SK-N-SH (cell line): ENCODE measurements around the gene SIDT1. TPM values are rescaled to one million over a fixed set of nuclear protein-coding genes. Genes with fewer than 3 reads are reported as not detected.

Source experiments
- CTCF ChIA-PET: fragments of 300-600, 350-600 bp; formaldehyde crosslinking; extraction: SDS; loops from one replicate; lab custom pipeline; 2021; lab: Yijun Ruan, JAX
- POLR2A ChIA-PET: fragments of 350-600 bp; sonication (Branson Sonifier 250); formaldehyde crosslinking; extraction: SDS; loops from one replicate; lab custom pipeline; 2020; ENCODE audit warnings: antibody characterized with exemption, inconsistent platforms; lab: Yijun Ruan, JAX
- DNase-seq: peaks from one replicate; pipeline ENCODE4 v3.0.0; 2012
- H2AFZ ChIP-seq: fragments of 200-600 bp; sonication (generic); 2 replicates; pipeline ENCODE4 v1.8.1; 2016; ENCODE audit warnings: antibody characterized with exemption, mild to moderate bottlenecking, low read depth
- H3F3A ChIP-seq: fragments of 200-600 bp; sonication (generic); replicated peaks from 2 replicates; pipeline ENCODE3; 2016; ENCODE audit warnings: antibody characterized with exemption, mild to moderate bottlenecking; ENCODE audit not compliant: insufficient read depth
- H3K27ac ChIP-seq, 2 experiments: fragments of 200-500 bp in 1 of 2; fragments of 200-600 bp in 1 of 2; sonication (Bioruptor generic) in 1 of 2; sonication (generic), shearing (Covaris generic) in 1 of 2; 2 replicates each; pipeline versions ENCODE4 v1.5.1 to v1.6.1; 2014 to 2016; ENCODE audit warnings: low read depth in 2 of 2, inconsistent platforms in 1 of 2, low read length in 1 of 2, mild to moderate bottlenecking in 1 of 2, mixed read lengths in 1 of 2
- H3K27me3 ChIP-seq: fragments of 200-600 bp; sonication (generic), shearing (Covaris generic); 2 replicates; pipeline ENCODE4 v1.6.1; 2016; ENCODE audit warnings: mixed run types; ENCODE audit not compliant: insufficient read depth
- H3K36me3 ChIP-seq, 2 experiments: fragments of 200-500 bp in 1 of 2; fragments of 200-600 bp in 1 of 2; sonication (Bioruptor generic) in 1 of 2; sonication (generic) in 1 of 2; replicated peaks in 1 of 2; 2 replicates each; pipeline versions ENCODE3 to v1.5.1; 2014 to 2016; ENCODE audit warnings: low read length in 1 of 2, mild to moderate bottlenecking in 1 of 2; ENCODE audit not compliant: insufficient read depth in 2 of 2, control insufficient read depth in 1 of 2
- H3K4me1 ChIP-seq, 2 experiments: fragments of 200-500 bp in 1 of 2; fragments of 200-600 bp in 1 of 2; sonication (Bioruptor generic) in 1 of 2; sonication (generic), shearing (Covaris generic) in 1 of 2; 2 replicates each; pipeline versions ENCODE4 v1.5.1 to v1.6.1; 2014 to 2016; ENCODE audit warnings: low read depth in 1 of 2, low read length in 1 of 2, mixed run types in 1 of 2; ENCODE audit not compliant: insufficient read depth in 2 of 2, control insufficient read depth in 1 of 2
- H3K4me2 ChIP-seq: fragments of 200-600 bp; sonication (generic), shearing (Covaris generic); 2 replicates; pipeline ENCODE4 v1.6.1; 2017; ENCODE audit warnings: mixed run types
- H3K4me3 ChIP-seq, 2 experiments: fragments of 200-500 bp in 1 of 2; fragments of 200-600 bp in 1 of 2; sonication (Bioruptor generic) in 1 of 2; sonication (generic), shearing (Covaris generic) in 1 of 2; 2 replicates each; pipeline versions ENCODE4 v1.5.1 to v1.8.1; 2014 to 2016; ENCODE audit warnings: low read depth in 2 of 2, inconsistent platforms in 1 of 2, low read length in 1 of 2, mild to moderate bottlenecking in 1 of 2, mixed read lengths in 1 of 2, moderate library complexity in 1 of 2
- H3K79me2 ChIP-seq: fragments of 200-600 bp; sonication (generic); 2 replicates; pipeline ENCODE4 v1.8.1; 2017; ENCODE audit warnings: mild to moderate bottlenecking; ENCODE audit not compliant: insufficient read depth
- H3K9ac ChIP-seq: fragments of 200-600 bp; sonication (generic); 2 replicates; pipeline ENCODE4 v1.6.1; 2017; ENCODE audit warnings: mixed run types
- H3K9me2 ChIP-seq: fragments of 200-600 bp; sonication (generic); 2 replicates; pipeline ENCODE4 v1.6.1; 2017; ENCODE audit warnings: mixed run types
- H3K9me3 ChIP-seq: fragments of 200-600 bp; sonication (generic); 2 replicates; pipeline ENCODE4 v1.6.1; 2017; ENCODE audit warnings: mixed run types, mild to moderate bottlenecking, moderate library complexity
- H4K20me1 ChIP-seq: fragments of 200-600 bp; sonication (generic); 2 replicates; pipeline ENCODE4 v1.6.1; 2017; ENCODE audit warnings: mild to moderate bottlenecking, mixed run types; ENCODE audit not compliant: insufficient read depth
- CHD2 ChIP-seq: fragments of 150-350 bp; IDR thresholded peaks from 2 replicates; pipeline ENCODE4 v1.6.1; 2018; ENCODE audit warnings: low read length; ENCODE audit not compliant: partially characterized antibody
- CTCF ChIP-seq: fragments of 200-600 bp; sonication (generic); IDR thresholded peaks from 2 replicates; pipeline ENCODE4 v1.6.1; 2017; ENCODE audit warnings: antibody characterized with exemption, mild to moderate bottlenecking, moderate library complexity
- ELF1 ChIP-seq: IDR thresholded peaks from 2 replicates; pipeline ENCODE4 v1.4.0; 2012
- EP300 ChIP-seq, 2 experiments: IDR thresholded peaks; 2 replicates each; pipeline versions ENCODE4 v1.4.0 to v1.6.1; 2012; ENCODE audit warnings: borderline replicate concordance in 1 of 2, low read depth in 1 of 2, low read length in 1 of 2
- FOSL2 ChIP-seq: IDR thresholded peaks from 2 replicates; pipeline ENCODE4 v1.4.0; 2012; ENCODE audit warnings: low read depth, mild to moderate bottlenecking, moderate library complexity, borderline replicate concordance
- FOXM1 ChIP-seq: IDR thresholded peaks from 2 replicates; pipeline ENCODE4 v1.4.0; 2012; ENCODE audit warnings: low read depth, mild to moderate bottlenecking
- GABPA ChIP-seq: IDR thresholded peaks from 2 replicates; pipeline ENCODE4 v1.4.0; 2012; ENCODE audit warnings: low read depth, mild to moderate bottlenecking
- GATA2 ChIP-seq: sonication (generic); formaldehyde crosslinking; IDR thresholded peaks from 2 replicates; pipeline ENCODE4 v1.5.0; 2020; ENCODE audit warnings: mild to moderate bottlenecking, missing genetic modification reagents
- IRF3 ChIP-seq: fragments of 150-350 bp; IDR thresholded peaks from 2 replicates; pipeline ENCODE4 v1.6.1; 2016; ENCODE audit warnings: mild to moderate bottlenecking, low read depth, low read length
- JUND ChIP-seq: IDR thresholded peaks from 2 replicates; pipeline ENCODE4 v1.4.0; 2012
- MAX ChIP-seq: IDR thresholded peaks from 2 replicates; pipeline ENCODE4 v1.4.0; 2012; ENCODE audit warnings: low read depth
- MXI1 ChIP-seq: IDR thresholded peaks from 2 replicates; pipeline ENCODE4 v1.6.1; 2012; ENCODE audit warnings: mild to moderate bottlenecking, low read depth, low read length, improper control_type of control experiment
- NFIC ChIP-seq: IDR thresholded peaks from 2 replicates; pipeline ENCODE4 v1.4.0; 2012; ENCODE audit warnings: borderline replicate concordance
- RAD21 ChIP-seq: IDR thresholded peaks from 2 replicates; pipeline ENCODE4 v1.6.1; 2012; ENCODE audit warnings: mild to moderate bottlenecking, low read length
- RCOR1 ChIP-seq: fragments of 150-350 bp; IDR thresholded peaks from 2 replicates; pipeline ENCODE4 v1.6.1; 2017; ENCODE audit warnings: antibody characterized with exemption, low read length
- REST ChIP-seq: IDR thresholded peaks from 2 replicates; pipeline ENCODE4 v1.6.1; 2012; ENCODE audit warnings: mild to moderate bottlenecking, low read depth, low read length, moderate library complexity
- RXRA ChIP-seq: IDR thresholded peaks from 2 replicates; pipeline ENCODE4 v1.4.0; 2012; ENCODE audit warnings: low read depth, mild to moderate bottlenecking, borderline replicate concordance
- TAF1 ChIP-seq: IDR thresholded peaks from 2 replicates; pipeline ENCODE4 v1.6.1; 2012; ENCODE audit warnings: low read depth, mild to moderate bottlenecking, low read length, moderate library complexity, borderline replicate concordance
- WGBS: methylation state at CpG from one replicate; pipeline ENCODE4 v1.1.6; 2017; ENCODE audit warnings: low lambda C conversion rate; 5-methylcytosine and 5-hydroxymethylcytosine counted together
- polyA plus RNA-seq, 3 experiments: library from polyadenylated mRNA; depleted of rRNA; stranded (reverse); fragments of >200 nt; gene quantifications; 2 replicates each; pipeline ENCODE4 v1.2.3, GENCODE V29; 2012

The SIDT1 gene
- polyA plus RNA-seq, 1 of the 3 experiments (the other 2 are of a cell fraction), result 0.02 TPM

GRCh38 chr3:113588806-113589205 lies 56.5 kb downstream of the SIDT1 start:
- CTCF ChIA-PET, result interaction anchor here (1.3 kb wide), 1 partner anchor 11 kb away, joined by 3 read pairs; no protein-coding TSS in a partner anchor
- Histone ChIP-seq H3K79me2 (no peaks in the 10 kb centered on the region), H3K9me3 (no peaks in the 10 kb centered on the region)

GRCh38 chr3:113589971-113590370 lies 57.6 kb downstream of the SIDT1 start:
- H3K9ac ChIP-seq, result no peak overlapping the region
- CTCF ChIA-PET, result interaction anchor here (1.3 kb wide), 1 partner anchor 10 kb away, joined by 3 read pairs; no protein-coding TSS in a partner anchor

More at GRCh38 chr3:113588806-113589205, 56.5 kb downstream of the SIDT1 start:
- Histone ChIP-seq H3F3A (no peaks in the 10 kb centered on the region), H3K4me3 (no peak overlapping the region), H4K20me1 (no peaks in the 10 kb centered on the region), H3K4me1 (no peaks in the 10 kb centered on the region), H3K27me3 (no peaks in the 10 kb centered on the region), H2AFZ (no peak overlapping the region), H3K36me3 (no peaks in the 10 kb centered on the region), H3K27ac (no peak overlapping the region), H3K4me2 (no peak overlapping the region), H3K9ac (no peak overlapping the region), H3K9me2 (no peaks in the 10 kb centered on the region)
- DNase-seq, result no peak
- POLR2A ChIA-PET, result no interaction called here
- WGBS, result 72% methylated on average over 2 of the region's 2 CpGs
- TF ChIP-seq RCOR1 (no peak), MAX (no peak)

GRCh38 chr3:113590983-113591382 lies 58.6 kb downstream of the SIDT1 start:
- H3K9ac ChIP-seq, result no peak overlapping the region
- H3K27me3 ChIP-seq, result no peaks in the 10 kb centered on the region
- H2AFZ ChIP-seq, result no peak overlapping the region
- H3F3A ChIP-seq, result no peaks in the 10 kb centered on the region
- H4K20me1 ChIP-seq, result no peaks in the 10 kb centered on the region
- H3K36me3 ChIP-seq, result no peaks in the 10 kb centered on the region
- no peaks in the 10 kb centered on the region for H3K79me2 ChIP-seq
- H3K27ac ChIP-seq, result no peak overlapping the region
- 86% methylated on average over 1 of the region's 1 CpG for WGBS
- H3K4me3 ChIP-seq, result no peak overlapping the region
- H3K9me2 ChIP-seq, result no peaks in the 10 kb centered on the region
- H3K4me1 ChIP-seq, result no peaks in the 10 kb centered on the region
- no peaks in the 10 kb centered on the region for H3K9me3 ChIP-seq
- DNase-seq, result no peak
- ChIA-PET POLR2A (no interaction called here), CTCF (no interaction called here)
- TF ChIP-seq GABPA (no peak), CTCF (no peak), EP300 (IDR thresholded peaks at IDR 0.05; ENCODE audit: borderline replicate concordance in 1 of 2, low read depth in 1 of 2, low read length in 1 of 2) (no peak), RXRA (no peak), RAD21 (no peak), GATA2 (CRISPR knock-in tag) (no peak), RCOR1 (no peak), IRF3 (no peak), REST (no peak), MXI1 (no peak), ELF1 (no peak), FOSL2 (no peak), FOXM1 (no peak)
- no peak overlapping the region for H3K4me2 ChIP-seq

More at GRCh38 chr3:113589971-113590370, 57.6 kb downstream of the SIDT1 start:
- Histone ChIP-seq H3K4me2 (no peak overlapping the region), H2AFZ (no peak overlapping the region), H3K36me3 (no peaks in the 10 kb centered on the region), H4K20me1 (no peaks in the 10 kb centered on the region), H3K79me2 (no peaks in the 10 kb centered on the region), H3K27me3 (no peaks in the 10 kb centered on the region), H3K9me2 (no peaks in the 10 kb centered on the region), H3F3A (no peaks in the 10 kb centered on the region), H3K4me3 (no peak overlapping the region), H3K4me1 (no peaks in the 10 kb centered on the region), H3K9me3 (no peaks in the 10 kb centered on the region), H3K27ac (no peak overlapping the region)
- no peak for DNase-seq
- POLR2A ChIA-PET, result interaction anchor here (0.6 kb wide), 1 partner anchor 75 kb away, joined by 3 read pairs; the partner anchor contains the start of gene SPICE1
- TF ChIP-seq FOXM1, result no peak
- TF ChIP-seq CHD2, result no peak
- TF ChIP-seq JUND, result no peak
- no peak for TF ChIP-seq TAF1
- no peak for TF ChIP-seq NFIC
- 10% methylated on average over 1 of the region's 1 CpG for WGBS
